Gastroesophageal sphincter (tissue), 4 donors: ENCODE data around the gene CIT. TPM values are rescaled to one million over a fixed set of nuclear protein-coding genes. Genes with fewer than 3 reads are reported as not detected.

Experiments used
- ATAC-seq: fragments of 150-250 bp; one replicate; pipeline ENCODE4 v1.9.1; 2016; ENCODE audit warnings: mild to moderate bottlenecking, moderate library complexity
- H3K27ac ChIP-seq, 4 donors: fragments of 200-600 bp; sonication (generic) in 3 of 4; 1 replicate in 3 of 4; 2 replicates in 1 of 4; pipeline ENCODE4 v1.5.1; 2016 to 2019
- H3K27me3 ChIP-seq: fragments of 200-600 bp; sonication (generic); one replicate; pipeline ENCODE4 v1.5.1; 2019
- H3K36me3 ChIP-seq, 2 donors: fragments of 200-600 bp; sonication (generic); one replicate each; pipeline ENCODE4 v1.5.1; 2019; ENCODE audit warnings: control low read depth in 1 of 2
- H3K4me1 ChIP-seq, 3 donors: fragments of 200-600 bp; sonication (generic); 1 replicate in 2 of 3; 2 replicates in 1 of 3; pipeline ENCODE4 v1.5.1; 2016 to 2019; ENCODE audit warnings: control low read depth in 2 of 3
- H3K4me3 ChIP-seq, 2 donors: fragments of 200-600 bp; sonication (generic); one replicate each; pipeline ENCODE4 v1.5.1; 2019; ENCODE audit warnings: mild to moderate bottlenecking in 1 of 2, moderate library complexity in 1 of 2
- H3K9me3 ChIP-seq, 3 donors: fragments of 200-600 bp; sonication (generic); one replicate each; pipeline ENCODE4 v1.5.1; 2017 to 2019; ENCODE audit warnings: control low read depth in 2 of 3
- EP300 ChIP-seq: sonication (generic); formaldehyde crosslinking; IDR thresholded peaks from one replicate; pipeline ENCODE4 v1.6.1; 2017; ENCODE audit warnings: antibody characterized with exemption, mild to moderate bottlenecking
- POLR2A ChIP-seq, 2 donors: fragments of 450-650 bp; IDR thresholded peaks; one replicate each; pipeline ENCODE4 v1.6.1; 2017; ENCODE audit warnings: antibody characterized with exemption in 2 of 2, mild to moderate bottlenecking in 2 of 2, moderate library complexity in 1 of 2
- POLR2AphosphoS5 ChIP-seq: sonication (generic); formaldehyde crosslinking; IDR thresholded peaks from one replicate; pipeline ENCODE4 v1.6.1; 2017; ENCODE audit warnings: antibody characterized with exemption
- WGBS, 2 donors: methylation state at CpG; one replicate each; pipeline ENCODE4 v1.1.5; 2018; ENCODE audit warnings: low coverage in 1 of 2; 5-methylcytosine and 5-hydroxymethylcytosine counted together
- total RNA-seq, 4 donors: library from RNA; depleted of rRNA; stranded (reverse); fragments of >200 nt; gene quantifications; one replicate each; pipeline ENCODE4 v1.1.0, GENCODE V29; 2016
- TF ChIP-seq, protein P1 (sequence below), 4 experiments: fragments of 200-600 bp in 2 of 4; fragments of 450-650 bp in 2 of 4; sonication (generic) in 1 of 4; IDR thresholded peaks; one replicate each; pipeline ENCODE4 v1.5.1; 2017 to 2019; ENCODE audit warnings: antibody characterized with exemption in 4 of 4, mild to moderate bottlenecking in 2 of 4, moderate library complexity in 2 of 4

Gene CIT
- total RNA-seq, 4 donors from 2014 or later: 3.8 to 9.7 (median 6.6) TPM

DNA sequence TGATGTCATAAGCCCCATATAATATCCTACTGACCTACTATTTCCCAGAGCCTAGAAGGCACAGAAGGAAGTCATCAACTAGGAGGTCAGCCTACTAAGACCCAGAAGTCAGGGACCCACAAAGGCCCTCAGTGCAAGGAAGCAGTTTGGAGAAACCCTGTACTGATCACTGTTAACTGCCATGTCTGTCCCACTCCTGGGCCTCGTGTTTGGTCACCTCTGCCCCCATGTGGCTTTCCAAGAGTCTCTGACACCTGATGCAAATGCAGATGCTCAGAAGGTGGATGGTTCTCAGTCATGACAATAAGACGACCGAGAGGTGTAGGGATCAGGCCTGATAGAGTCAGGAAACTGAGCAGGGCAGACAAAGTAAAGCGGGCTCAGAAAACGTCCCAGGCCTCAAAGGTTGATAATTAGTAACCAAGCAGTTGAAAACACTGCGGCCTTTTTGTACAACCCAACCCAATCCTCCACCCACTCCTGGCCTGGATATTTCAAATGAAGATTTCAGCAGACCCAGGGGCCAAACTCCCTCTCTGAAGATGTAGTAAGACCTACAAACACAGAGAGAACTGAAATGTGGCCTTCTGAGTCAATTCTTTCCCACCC lies 185.8 kb downstream of the CIT start:
- H3K27ac ChIP-seq: no peak overlapping the region
- peaks cover 0 to 3% of the 10 kb centered on the region in 2 donors for H3K36me3 ChIP-seq
- no peak overlapping the region for H3K4me3 ChIP-seq
- no peaks in the 10 kb centered on the region for H3K9me3 ChIP-seq
- no peaks in the 10 kb centered on the region for H3K27me3 ChIP-seq
- H3K4me1 ChIP-seq: peaks cover 0 to 21% (median 0%) of the 10 kb centered on the region in 3 donors
- 83 to 100% methylated on average over 1 to 5 of the region's 6 CpGs for WGBS, 2 donors
- no peak for ATAC-seq
- no peak for TF ChIP-seq POLR2A (IDR thresholded peaks at IDR 0.05)
- TF ChIP-seq, protein P1, sequence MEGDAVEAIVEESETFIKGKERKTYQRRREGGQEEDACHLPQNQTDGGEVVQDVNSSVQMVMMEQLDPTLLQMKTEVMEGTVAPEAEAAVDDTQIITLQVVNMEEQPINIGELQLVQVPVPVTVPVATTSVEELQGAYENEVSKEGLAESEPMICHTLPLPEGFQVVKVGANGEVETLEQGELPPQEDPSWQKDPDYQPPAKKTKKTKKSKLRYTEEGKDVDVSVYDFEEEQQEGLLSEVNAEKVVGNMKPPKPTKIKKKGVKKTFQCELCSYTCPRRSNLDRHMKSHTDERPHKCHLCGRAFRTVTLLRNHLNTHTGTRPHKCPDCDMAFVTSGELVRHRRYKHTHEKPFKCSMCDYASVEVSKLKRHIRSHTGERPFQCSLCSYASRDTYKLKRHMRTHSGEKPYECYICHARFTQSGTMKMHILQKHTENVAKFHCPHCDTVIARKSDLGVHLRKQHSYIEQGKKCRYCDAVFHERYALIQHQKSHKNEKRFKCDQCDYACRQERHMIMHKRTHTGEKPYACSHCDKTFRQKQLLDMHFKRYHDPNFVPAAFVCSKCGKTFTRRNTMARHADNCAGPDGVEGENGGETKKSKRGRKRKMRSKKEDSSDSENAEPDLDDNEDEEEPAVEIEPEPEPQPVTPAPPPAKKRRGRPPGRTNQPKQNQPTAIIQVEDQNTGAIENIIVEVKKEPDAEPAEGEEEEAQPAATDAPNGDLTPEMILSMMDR (IDR thresholded peaks at IDR 0.05): no peak
- TF ChIP-seq EP300: no peak
- no peak for TF ChIP-seq POLR2AphosphoS5

DNA sequence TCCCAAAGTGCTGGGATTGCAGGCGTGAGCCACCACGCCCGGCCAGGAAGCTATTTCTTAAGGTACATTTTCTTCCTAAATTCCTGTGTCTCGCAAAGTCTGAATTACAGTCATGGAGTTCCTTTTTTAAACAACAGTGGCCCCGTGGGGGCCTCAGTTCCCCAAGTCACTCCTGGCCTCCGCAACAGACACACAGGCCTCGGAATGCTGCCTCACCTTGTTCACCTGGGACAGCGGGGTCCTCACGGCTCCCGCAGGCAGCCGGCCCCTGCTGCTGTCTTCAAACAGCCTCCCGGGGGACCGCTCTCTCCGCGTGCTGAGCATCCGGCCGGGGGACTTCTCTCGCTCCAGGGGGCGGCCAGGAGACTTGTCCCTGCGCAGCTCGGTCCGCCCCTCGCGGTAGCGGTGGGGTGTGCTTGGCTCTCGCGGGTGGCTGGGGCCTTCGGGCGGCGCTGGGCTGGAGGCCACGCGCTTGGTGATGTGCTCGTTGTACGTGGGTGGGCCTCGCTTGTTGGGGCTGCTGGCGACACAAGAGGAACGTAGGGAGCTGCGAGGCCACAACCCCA lies 187.1 kb downstream of the CIT start:
- no peak overlapping the region for H3K4me3 ChIP-seq
- 100% methylated on average over 6 of the region's 38 CpGs; no CpG with 5 or more reads in 1 of the 2 donors for WGBS, 2 donors
- no peaks in the 10 kb centered on the region for H3K27me3 ChIP-seq
- no peak for ATAC-seq
- peaks cover 0 to 21% (median 0%) of the 10 kb centered on the region in 3 donors for H3K4me1 ChIP-seq
- no peaks in the 10 kb centered on the region for H3K9me3 ChIP-seq
- no peak for TF ChIP-seq EP300
- TF ChIP-seq, protein P1 (IDR thresholded peaks at IDR 0.05): no peak
- no peak for TF ChIP-seq POLR2AphosphoS5
- TF ChIP-seq POLR2A (IDR thresholded peaks at IDR 0.05): no peak
- H3K27ac ChIP-seq: no peak overlapping the region
- H3K36me3 ChIP-seq: peaks cover 0 to 3% of the 10 kb centered on the region in 2 donors

DNA sequence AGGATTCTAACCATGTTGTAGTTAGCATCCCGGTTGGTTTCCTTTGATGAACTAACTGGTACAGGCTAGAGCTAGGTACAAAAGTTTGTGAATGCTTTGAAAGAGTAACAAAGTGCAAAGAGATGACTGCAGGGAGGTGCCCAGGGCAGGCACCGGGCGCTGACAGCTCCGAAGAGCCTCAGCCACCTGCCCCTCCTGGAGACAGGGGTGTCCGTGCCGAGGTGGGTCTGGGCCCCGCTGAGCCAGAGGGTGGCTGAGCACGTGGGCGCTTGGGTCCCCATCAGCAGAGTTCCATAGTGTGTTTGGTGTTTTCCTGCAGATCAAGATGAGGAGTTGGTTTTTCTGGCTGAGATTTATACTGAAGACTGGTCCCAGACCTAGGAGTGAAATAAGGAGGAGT lies 189.2 kb downstream of the CIT start:
- Histone ChIP-seq H3K4me1 (peaks cover 0 to 15% (median 0%) of the 10 kb centered on the region in 3 donors), H3K4me3 (no peak overlapping the region), H3K27me3 (no peaks in the 10 kb centered on the region), H3K36me3 (peaks cover 0 to 3% of the 10 kb centered on the region in 2 donors), H3K9me3 (no peaks in the 10 kb centered on the region), H3K27ac (no peak overlapping the region)
- no peak for TF ChIP-seq EP300
- no peak for TF ChIP-seq POLR2AphosphoS5
- TF ChIP-seq, protein P1 (IDR thresholded peaks at IDR 0.05): no peak
- no peak for TF ChIP-seq POLR2A (IDR thresholded peaks at IDR 0.05)
- 89 to 97% methylated on average over 3 of the region's 9 CpGs for WGBS, 2 donors
- ATAC-seq: no peak

- ATAC-seq: no peak
- Histone ChIP-seq H3K4me1 (peaks cover 0 to 10% (median 0%) of the 10 kb centered on the region in 3 donors), H3K36me3 (peaks cover 0 to 5% of the 10 kb centered on the region in 2 donors), H3K27ac (no peak overlapping the region), H3K4me3 (no peak overlapping the region), H3K9me3 (no peaks in the 10 kb centered on the region), H3K27me3 (no peaks in the 10 kb centered on the region)
- TF ChIP-seq POLR2A (IDR thresholded peaks at IDR 0.05) (no peak), EP300 (no peak), POLR2AphosphoS5 (no peak)
- TF ChIP-seq, protein P1 (IDR thresholded peaks at IDR 0.05): no peak
- 75 to 79% methylated on average over 6 to 7 of the region's 14 CpGs for WGBS, 2 donors
These were observed 189.7 kb downstream of the CIT start for GRCh38 chr12:119687406-119687805.

DNA sequence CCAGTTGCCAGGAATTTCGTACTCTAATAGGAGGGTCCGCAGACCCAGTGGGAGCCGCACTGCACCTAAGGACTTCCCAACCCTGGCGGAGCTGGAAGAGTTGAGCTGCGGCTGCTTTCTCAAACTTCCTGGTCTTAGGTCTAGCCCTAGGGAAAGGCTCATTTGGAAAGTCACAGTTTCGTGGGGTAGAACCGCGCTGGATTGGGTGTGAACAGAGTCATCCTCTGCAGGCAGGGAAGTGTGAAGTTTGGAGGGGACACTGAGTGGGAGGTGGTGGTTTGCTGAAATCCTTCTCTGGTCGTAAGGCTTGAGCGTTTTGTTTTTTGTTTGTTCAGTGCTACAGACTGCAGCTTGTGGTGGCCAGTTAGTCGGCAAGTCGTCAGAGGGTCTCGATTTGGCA lies 190.3 kb downstream of the CIT start:
- 93% methylated on average over 6 of the region's 13 CpGs; no CpG with 5 or more reads in 1 of the 2 donors for WGBS, 2 donors
- peaks cover 0 to 5% (median 0%) of the 10 kb centered on the region in 3 donors for H3K4me1 ChIP-seq
- TF ChIP-seq POLR2AphosphoS5 (no peak), EP300 (no peak), POLR2A (IDR thresholded peaks at IDR 0.05) (no peak)
- TF ChIP-seq, protein P1 (IDR thresholded peaks at IDR 0.05): no peak
- no peaks in the 10 kb centered on the region for H3K27me3 ChIP-seq
- no peaks in the 10 kb centered on the region for H3K9me3 ChIP-seq
- H3K36me3 ChIP-seq: peaks cover 0 to 11% of the 10 kb centered on the region in 2 donors
- H3K4me3 ChIP-seq: no peak overlapping the region
- no peak overlapping the region for H3K27ac ChIP-seq
- ATAC-seq: no peak
